Amygdala (tissue), 56 donors: Measurements from ENCODE around the gene MEA1.
"Not testable (repeated sequence)": the region's sequence is repeated elsewhere in the genome, so short reads cannot be mapped to it uniquely, and the experiment has no call there.

ENCODE experiments used
- DNase-seq, 56 donors: peaks; one replicate each; lab custom pipeline; 2025; lab: John Stamatoyannopoulos, UW

MEA1 gene

DNA sequence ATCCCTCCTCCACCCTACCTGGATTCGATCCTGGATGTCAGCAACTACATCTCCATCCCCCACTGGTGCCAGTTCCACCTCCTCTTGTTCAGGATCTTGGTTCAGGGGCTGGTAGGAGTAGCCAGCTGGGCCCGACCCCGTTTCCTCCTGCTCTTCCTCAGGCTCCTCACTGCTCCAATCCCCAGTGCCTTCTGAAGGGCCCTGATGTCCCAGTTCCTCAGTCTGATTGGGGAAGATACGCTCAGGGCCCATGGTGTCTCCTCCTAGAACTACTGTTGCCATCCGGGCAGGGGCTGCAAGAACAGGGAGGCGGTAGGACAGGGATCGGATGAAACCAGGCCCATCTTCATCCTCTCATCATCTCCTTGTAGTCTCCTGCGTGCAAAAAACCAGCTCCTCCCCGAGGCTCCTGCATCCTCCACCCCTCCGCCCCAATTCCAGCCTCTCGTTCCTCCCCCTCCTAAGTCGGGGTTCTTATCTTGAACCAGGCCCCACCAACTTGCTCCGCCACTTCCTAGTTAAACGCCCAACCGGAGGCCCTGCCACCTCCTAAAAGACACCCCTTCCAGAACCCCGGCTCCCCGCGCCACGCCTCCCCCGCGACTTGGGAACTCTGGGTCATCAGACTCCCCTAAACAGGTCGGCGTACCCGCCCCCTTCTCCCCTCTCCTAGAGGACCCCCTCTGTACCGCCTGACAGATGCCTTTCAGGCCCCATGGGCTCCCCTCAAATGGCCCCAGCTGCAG lies 476 bp downstream of the MEA1 start:
- peak in 16 of 56 donors; percentile 24 to 76 (median 46) for DNase-seq

DNA sequence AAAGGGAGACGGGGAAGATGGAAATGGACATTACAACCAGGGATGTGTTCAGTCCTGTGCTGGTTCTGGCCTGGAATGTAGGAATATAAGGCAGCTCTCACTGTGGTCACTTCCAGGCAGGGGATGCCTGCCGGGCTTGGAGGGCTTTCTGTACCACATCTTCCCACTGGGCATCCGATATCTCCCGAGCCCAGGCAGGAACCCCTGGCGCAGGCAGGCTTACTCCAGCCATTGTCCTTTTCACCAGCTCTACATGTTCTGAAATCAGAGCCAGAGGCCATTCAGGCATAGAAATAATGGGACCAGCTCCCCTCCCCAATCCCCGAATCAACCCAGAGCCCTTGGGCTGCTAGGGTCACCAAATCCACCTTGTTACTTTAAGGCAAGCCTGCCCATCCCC lies 1.4 kb downstream of the MEA1 start:
- DNase-seq = no peak

DNA sequence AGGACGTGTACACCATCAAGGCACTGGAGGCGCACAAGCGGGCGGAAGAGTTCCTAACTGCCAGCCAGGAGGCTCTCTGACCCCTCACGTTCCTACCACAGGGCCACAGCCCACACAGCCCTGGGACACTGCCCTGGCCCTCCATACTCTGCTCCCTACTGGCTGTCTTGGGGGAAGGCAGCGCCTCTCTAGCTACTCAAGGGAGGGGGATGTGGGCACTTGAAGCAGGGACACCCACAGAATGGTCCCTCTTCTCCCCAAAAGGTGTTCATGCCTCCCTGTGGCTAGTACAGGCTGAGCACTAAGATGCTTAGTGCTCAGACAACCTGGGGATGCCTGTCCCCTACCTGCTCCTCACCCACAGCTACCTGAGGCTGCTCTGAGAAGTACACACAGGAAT lies 2.5 kb downstream of the MEA1 start:
- no peak for DNase-seq

DNA sequence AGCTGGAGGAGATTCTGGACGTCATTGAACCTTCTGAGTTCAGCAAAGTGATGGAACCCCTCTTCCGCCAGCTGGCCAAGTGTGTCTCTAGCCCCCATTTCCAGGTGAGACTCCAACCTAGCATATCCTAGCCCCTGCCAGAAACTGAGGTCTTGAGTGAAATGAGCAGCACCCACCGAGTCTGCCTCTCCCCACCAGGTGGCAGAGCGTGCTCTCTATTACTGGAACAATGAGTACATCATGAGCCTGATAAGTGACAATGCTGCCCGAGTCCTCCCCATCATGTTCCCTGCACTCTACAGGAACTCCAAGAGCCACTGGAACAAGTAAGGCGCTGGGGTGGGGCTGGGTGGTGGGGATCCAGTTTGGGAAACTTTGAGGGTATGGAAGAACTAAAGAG lies 4.6 kb downstream of the MEA1 start:
- DNase-seq = peak in 10 of 56 donors; percentile 4 to 32 (median 7)

DNA sequence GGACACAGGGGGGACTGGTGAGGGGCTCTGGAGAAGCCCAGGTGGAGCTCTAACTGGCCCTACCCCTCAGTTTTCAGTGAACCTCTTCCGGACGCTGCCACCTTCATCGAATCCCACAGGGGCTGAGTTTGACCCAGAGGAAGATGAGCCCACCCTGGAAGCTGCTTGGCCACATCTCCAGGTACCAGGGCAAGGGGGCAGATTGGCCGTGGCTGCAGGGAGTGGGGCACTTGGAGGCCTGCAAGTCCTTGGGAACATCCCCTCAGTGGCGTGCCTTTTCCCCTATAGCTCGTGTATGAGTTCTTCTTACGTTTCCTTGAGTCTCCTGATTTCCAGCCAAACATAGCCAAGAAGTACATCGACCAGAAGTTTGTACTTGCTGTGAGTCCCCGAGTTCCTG lies 6.6 kb downstream of the MEA1 start:
- DNase-seq = no peak

DNA sequence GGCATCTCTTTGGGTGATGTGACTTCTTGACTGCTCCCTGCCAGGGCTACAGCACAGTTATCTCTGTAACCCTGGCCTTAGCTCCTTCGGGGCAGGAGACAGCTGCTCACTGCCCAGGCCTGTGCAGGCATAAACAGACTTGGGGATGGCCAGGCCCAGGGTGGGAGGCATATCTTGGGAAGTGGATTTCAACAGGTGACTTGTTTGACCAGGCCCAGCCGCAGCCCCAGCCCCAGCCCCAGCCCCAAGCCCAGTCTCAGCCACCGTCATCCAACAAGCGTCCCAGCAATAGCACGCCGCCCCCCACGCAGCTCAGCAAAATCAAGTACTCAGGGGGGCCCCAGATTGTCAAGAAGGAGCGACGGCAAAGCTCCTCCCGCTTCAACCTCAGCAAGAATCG lies 7.5 kb downstream of the MEA1 start:
- DNase-seq = no peak

DNA sequence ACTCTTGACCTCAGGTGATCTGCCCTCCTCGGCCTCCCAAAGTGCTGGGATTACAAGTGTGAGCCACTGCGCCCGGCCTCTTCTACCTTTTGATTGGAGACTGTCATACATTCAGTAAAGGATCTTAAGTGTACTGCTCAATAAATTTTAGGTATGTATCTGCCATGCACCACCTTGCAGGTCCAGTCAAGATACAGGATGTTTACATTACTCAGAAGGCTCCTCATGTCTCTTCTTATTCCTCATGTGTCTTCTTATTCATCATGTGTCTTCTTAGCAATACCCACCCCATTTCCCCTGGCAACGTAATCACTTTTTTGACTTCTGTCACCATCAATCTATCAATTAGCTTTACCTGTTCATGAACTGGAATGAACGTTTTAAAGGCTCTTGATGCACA lies 7.9 kb downstream of the MEA1 start:
- no peak for DNase-seq

DNA sequence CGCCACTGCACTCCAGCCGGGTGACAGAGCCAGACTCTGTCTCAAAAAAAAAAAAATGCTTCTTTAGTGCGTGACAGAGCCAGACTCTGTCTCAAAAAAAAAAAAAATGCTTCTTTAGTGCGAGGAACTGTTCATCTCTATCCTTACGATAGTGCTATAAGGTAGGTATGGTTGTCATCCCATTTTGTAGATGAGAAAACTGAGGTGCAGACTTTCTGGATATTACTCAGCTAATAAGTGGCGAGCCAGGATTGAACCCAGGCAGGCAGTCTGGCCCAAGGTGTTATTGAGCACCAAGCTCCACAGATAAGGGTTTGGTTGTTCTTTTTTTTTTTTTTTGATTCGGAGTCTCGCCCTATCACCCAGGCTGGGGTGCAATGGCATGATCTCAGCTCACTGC lies 11.9 kb downstream of the MEA1 start:
- DNase-seq = no peak

DNA sequence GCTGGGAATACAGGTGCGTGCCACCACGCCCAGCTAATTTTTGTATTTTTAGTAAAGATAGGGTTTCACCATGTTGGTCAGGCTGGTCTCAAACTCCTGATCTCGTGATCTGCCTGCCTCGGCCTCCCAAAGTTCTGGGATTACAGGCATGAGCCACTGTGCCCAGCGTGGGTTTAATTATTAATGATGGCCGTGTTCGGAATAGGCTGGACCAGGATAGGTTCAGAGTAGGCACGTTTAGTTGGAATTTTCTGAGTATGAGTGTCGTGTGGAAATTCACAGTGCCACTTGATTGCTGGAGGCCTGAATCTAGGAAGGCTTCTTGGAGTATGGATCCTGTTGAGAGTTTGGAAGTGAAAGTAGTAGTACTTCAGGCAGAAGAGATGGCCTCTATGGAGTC lies 15.5 kb downstream of the MEA1 start:
- DNase-seq = not testable (repeated sequence)

DNA sequence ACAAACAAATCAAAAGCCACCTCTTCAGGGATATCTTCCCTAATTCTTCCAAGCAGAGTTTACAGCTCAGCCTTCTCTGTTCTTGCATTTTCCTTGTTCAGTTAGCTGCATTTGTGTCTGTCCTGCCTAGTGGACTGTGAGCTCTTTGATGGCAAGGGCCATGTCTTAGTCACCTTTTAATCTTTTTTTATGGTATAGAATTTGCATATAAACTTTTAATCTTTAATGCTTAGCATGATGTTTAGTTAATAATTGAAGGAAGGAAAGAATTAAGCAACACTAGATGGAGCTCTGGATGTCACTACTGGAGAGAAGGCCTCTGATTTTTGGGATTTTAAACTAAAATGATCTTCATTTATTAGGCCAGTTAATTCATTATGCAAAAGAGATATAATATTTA lies 17.2 kb downstream of the MEA1 start:
- no peak for DNase-seq

DNA sequence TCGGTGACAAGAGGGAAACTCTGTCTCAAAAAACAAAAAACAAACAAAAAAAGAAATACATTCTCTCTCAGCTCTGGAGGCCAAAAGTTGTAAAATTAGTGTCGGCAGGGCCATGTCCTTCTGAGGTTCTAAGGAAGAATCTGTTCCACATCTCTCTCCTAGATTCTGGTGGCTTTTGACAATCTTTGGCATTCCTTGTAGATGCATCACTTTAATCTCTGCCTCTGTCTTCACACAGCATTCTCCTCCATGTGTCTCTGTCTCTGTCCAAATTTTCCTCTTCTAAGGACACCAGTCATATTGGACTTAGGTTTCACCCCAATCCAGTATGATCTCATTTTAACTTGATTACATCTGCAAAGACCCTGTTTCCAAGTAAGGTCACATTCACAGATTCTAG lies 20.3 kb downstream of the MEA1 start:
- no peak for DNase-seq

DNA sequence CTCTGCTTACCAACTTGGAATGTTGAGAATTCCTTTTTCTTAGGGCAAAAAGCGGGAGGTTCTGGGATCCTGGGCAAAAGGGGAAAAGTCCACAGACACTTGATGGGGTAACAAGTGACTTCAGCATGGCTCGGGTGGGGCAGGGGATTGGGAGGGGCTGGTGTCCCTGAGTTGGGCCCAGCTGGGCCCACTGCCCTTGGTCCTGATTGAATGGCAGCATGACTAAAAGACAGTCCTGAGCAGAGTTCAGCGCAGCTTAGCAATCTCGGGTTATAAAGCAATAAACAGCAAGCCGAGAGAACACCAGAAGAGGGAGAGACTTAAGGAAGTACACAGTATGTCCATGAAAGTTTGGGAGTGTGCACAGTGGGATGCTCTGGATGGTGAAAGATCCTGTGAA lies 23.8 kb downstream of the MEA1 start:
- no peak for DNase-seq

DNA sequence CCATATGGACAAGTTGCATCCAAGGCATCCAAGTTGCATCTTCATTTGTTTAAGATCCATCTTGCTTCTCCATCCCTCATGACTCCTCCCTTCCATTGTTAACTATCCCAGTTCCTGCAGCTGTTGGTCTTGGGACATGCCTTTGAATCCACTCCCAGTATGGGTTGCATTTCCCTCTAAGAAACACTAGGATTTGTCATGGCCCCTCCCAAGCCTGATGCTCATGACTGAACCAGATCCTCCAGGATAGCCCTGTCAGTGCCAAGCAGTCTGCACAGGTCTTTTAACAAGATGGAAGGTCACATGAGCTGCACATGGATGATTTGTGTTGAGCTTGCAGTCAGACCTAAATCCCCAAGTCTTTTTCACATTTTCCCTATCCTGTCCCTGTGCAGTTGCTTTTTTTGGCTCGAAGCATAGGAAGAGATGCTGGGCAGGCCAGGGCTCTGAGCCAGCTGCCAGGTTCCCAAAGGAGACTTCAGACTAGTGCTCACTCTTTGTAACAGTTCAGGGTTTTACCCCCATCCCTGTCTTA lies 25.2 kb downstream of the MEA1 start:
- DNase-seq = no peak

DNA sequence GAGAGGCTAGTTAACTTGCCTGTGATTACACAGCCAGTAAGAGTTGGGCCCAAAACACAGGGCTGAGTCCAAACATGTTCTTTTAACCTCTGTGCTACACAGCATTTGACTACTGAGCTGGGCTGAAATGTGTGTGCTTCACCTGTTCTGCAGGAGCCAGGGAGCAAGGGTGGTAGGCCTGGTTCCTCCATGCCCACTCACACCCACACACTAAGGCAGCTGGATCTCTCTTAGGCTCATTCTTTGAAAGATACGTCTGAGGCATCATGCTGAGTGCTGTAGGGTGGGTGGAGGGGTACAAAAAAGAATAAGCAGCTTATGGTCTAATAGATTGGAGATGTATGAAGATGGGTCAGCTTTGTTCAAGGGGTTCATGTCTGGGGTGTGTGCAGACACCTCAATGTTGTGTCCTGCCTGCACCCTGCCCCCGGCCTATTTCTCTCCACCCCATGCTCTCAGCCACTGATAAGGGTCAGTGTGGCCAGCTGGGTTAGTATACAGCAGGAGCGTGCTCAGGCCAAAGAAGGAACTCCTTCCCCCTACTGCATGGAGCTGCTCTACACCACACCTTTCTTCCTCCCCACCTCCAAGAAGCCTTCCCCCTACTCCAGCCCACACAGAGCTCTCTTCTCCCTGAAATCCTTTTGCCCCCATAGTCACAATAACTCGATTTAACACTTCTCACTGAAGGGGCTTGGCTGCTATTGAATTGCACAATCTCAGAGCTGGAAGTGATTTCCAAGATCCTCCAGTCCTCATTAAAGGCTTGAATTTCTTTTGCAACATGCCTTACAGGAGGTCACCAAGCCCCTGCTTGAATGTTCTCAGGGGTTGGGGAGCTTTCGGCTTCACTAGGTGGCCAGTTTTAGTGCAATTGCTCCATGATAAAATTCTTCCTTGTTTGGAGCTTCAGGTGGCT lies 26.0 kb downstream of the MEA1 start:
- no peak for DNase-seq

DNA sequence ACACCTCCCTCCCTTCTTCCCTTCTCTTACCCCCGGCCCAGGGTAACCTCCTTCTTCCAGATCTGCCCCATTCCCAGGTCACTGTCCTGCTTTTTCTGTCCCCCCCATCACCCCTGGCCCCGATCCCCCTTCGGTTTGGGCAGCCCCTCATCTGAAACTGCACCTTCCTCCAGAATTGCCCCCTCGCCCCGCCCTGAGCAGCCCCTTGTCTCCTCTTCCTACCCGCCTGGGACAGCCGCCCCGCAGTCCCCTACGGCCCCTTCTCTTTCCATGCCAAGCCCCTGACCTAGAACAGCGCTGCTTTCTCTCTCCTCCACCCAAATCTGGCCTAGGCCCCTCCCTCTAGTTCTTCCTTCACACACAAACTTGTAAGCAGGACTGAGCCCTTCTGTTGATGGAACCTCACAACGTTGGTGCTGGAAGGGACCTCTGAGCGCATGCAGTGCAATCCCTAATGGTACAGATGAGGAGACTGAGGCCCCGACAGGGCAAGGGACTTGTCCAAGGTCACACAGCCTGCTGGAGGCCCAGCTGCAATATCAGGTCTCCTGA lies 28.7 kb downstream of the MEA1 start:
- DNase-seq = no peak

DNA sequence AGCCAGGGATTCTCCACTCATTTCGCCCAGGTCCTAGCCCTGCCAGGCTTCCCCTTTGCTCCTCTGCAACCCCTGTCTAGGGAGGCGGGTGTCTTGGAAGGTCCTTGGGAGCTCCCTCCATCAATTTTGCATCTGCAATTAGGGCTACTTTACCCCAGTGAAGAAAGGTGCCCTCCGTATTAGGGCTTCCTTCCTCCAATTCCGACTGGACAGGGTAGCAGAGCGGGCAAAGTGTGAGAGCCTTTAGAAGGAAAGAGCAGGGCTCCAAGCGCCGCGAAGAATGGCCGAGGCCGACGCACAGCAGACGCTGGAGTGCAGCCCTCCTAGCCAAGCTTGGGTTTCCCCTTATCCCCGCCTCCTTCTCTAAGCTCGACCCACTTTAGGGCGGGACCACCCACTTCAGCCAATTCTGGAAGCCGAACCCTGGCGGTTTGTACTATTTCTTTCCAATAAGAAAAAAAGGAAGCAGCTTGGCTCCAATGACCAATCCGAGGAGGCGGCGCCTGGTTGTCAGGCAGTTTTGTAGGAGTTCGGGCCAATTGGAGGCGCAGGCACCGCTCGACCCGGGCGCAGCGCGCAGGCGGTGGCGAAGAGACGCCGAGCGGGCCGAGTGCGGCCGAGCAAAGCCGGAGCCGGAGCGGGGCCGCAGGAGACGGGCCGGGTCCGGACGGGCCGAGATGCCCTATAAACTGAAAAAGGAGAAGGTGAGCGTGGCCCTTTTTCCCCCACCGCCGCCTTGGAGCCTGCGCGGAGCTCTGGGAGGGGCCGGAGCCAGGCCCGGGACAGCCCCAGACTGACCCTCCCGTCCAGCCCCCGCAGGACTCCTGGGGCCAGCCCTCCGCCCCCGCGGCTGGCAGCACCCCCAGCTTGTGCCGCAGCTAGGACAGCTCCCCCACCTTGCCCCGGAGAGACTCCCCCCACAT lies 29.5 kb downstream of the MEA1 start, which contains the start of gene PPP2R5D:
TSS of gene PPP2R5D (plus strand) at position 570 of the 923 bp plus-strand sequence. CDS start at position 678, 108 bp downstream.
- DNase-seq = peak; percentile 51 to 99 (median 96)

DNA sequence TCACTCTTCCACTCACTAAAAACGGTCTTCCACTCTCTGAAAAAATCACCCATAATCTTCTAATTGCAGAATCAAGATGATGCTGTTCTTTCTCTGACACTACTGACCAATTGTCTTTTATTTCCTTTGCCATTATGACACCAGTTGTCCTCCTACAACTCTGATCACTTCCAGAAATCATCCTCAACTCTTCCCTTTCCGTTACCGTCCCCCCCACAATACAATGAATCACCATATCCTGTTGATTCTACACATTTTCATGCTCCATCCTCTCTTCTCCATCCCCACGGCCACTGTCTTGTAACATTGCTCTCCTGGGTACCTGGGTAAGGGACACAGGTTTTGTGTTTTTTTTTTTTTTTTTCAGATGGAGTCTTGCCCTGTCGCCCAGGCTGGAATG lies 31.9 kb downstream of the MEA1 start:
- no peak for DNase-seq

DNA sequence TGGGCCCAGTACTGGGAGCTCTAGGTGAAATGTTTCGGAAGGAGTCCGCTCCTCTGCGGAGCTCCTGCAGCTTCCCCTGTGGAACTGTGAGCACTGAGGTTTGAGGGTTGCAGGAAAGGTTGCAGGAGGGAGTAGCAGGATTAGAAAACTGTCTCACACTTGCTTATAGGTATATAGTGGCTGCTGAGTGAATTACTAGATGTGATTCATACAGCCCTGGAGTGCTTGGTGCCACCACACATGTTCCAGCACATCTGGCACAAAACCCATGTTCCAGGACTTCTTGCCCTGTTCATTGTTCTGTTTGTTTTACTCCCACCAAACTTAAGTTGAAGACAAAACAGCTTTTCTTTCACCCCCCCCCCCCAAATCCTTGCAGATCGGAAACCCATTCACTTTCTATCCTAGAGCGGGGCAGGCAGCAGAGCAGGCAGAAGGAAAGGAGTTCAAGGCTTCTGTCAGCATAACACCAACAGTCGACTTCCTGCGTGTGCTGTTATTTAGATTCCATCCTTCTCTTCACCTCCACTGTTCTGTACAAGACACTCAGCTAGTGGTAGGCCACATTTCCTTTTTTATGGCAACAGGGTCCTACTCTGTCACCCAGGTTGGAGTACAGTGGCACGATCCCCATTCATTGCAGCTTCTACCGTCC lies 34.1 kb downstream of the MEA1 start:
- peak in 4 of 56 donors; percentile 37 to 53 (median 44) for DNase-seq

DNA sequence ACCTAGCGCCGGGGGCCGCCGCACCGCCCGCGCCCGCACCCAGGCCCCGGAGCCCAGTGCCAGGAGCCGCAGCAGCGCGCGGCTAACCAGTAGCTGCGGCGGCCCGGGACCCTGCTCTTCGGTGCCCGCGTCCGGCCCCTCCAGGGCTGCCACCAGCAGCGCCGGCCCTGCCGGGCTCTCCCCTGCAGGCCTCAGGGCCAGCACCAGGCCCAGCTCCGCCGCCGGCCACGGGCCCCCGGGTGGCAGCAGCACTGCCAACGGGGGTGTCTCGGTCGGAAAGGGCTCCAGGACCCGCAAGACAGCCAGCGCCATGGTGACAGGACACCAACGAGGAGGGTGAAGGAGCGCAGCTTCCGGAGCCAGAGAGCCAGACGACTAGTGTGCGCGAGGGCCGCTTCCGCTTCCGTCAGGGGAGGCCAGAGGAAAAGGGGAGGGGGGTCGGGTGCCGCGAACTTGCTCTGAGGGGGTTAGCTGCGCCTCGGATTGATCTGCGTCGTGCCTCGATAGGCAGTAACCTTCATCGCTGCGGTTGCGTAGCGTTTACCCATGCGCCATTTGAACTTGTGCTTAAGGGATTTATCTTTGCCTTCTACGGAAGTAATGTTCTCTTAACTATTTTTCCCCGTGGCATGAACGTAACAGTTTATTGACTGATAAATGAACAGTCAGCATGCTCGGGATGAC lies 34.8 kb downstream of the MEA1 start, which contains the start of gene PEX6:
TSS of gene PEX6 (minus strand) at position 343 of the 684 bp plus-strand sequence. CDS start at position 312, 31 bp downstream.
- peak; percentile 35 to 89 (median 77) for DNase-seq
